HG03175 (cell line): ENCODE data around the gene ALG3.

Experiments used
- ATAC-seq: cut with Tn5 transposase; IDR thresholded peaks from one replicate; pipeline ENCODE4 v1.9.1; 2021; ENCODE audit warnings: mild to moderate bottlenecking, moderate library complexity; ENCODE audit not compliant: unreplicated experiment

Gene ALG3

GRCh38 chr3:184198509-184198908 is 50.3 kb downstream of the ALG3 start:
- ATAC-seq = no peak

- no peak for ATAC-seq
These were observed 52.2 kb downstream of the ALG3 start for GRCh38 chr3:184196536-184196935.

GRCh38 chr3:184193991-184194539 is 54.7 kb downstream of the ALG3 start:
- no peak for ATAC-seq

- ATAC-seq = no peak
These were observed 55.9 kb downstream of the ALG3 start for GRCh38 chr3:184192889-184193288.
